Measurements from ENCODE around the gene SHISA6.
"Not testable (repeated sequence)": the region's sequence is repeated elsewhere in the genome, so short reads cannot be mapped to it uniquely, and the experiment has no call there.

Gene SHISA6

DNA sequence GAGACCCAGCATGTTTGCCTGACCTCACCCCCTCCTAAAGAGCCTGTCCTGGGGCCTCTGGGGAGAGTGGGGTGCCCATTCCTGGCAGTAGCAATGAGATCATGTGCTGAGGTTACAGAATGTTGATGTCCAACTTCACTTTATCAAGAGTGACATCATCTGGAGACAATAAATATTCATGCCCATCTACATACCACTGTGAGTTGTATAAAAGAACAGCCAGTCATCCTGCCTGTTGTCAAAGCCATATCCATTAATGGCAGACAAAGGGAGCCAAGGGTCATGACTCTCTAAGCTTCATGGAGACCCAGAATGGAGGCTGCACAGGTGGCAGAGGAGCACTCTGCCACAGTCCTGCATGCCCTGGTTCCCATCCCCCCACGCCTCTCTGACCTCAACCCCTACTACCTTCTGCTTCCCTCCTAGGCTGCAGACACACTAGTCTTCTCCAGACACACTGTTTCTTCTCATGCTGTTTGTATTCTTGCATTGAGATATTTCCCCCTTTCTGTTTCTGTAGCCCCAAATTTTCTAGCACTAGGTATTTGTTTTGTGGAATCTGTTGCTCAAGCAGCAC lies 27.1 kb downstream of the SHISA6 start:
- DNase-seq = no peak

DNA sequence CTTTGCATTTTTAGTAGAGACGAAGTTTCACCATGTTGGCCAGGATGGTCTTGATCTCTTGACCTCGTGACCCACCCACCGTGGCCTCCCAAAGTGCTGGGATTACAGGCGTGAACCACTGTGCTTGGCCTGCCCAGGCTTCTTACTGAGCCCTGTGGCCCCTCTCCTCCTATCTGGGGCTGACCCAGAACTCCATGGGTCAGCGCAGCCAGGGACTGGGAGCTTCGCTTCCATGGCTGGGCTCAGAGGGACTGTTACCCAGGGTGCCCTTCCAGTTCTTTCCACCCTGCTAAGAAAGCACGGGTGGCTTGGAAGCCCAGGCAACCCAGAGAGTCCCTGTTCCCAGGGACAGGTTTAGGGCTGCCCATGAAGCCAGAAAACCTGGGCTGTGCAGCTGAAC lies 28.2 kb downstream of the SHISA6 start:
- DNase-seq = no peak

DNA sequence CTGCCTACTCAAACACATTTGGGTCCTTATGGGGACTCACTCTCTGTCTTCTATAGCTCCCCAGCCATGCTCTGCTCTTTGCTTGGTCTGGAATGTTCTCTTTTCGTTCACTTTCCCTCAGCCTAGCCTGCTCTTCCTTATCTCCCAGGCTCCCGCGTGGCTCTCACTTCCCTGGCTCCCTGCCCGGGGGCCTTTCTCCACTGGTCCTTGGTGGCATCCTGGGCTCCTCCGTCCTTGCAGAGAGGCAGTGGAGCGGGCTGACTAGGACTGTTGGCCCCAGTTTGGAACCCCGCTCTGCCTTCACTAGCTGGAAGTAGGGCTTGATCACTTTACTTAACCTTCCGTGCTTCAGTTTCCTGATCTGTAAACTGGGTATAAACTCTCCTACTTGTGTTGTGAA lies 31.2 kb downstream of the SHISA6 start:
- DNase-seq = no peak

DNA sequence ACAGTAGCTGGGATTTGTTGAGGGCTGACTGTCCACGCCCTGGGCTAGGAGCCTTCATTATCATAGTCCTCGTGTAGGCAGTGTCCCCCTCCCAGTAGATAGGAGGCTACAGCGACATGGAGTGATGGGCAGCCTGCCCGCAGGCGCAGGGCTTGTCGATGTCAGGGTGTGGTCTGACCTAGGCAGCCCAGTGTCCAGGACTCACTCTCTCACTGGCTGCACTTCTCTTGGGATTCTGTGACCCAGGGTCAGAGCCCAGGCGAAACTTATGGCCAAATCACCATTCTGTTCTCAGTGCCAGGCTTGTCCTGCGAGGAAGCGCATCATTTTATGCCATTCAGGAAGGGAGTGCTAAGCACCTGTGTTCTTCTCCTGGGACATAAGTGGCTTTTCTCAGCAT lies 32.6 kb downstream of the SHISA6 start:
- no peak for DNase-seq

DNA sequence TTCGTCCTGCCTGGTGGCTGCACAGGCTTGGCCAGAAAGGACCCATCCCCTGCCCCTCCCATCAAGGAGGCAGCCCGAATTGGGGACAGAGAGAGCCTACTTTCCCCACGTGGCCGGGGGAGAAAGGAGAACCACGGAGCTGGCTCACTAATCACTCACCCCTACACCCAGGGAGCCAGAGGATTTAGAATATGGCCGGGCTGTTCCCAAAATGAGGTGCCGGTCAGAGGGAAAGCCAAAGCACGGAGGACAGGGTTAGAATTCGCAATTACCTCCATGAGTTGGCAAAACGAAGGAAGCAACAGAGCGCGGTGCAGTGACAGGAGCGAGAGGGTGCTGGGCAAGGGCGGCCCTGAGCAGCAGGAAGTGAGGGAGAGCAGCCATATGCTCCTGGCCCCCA lies 33.1 kb downstream of the SHISA6 start:
- DNase-seq = no peak

DNA sequence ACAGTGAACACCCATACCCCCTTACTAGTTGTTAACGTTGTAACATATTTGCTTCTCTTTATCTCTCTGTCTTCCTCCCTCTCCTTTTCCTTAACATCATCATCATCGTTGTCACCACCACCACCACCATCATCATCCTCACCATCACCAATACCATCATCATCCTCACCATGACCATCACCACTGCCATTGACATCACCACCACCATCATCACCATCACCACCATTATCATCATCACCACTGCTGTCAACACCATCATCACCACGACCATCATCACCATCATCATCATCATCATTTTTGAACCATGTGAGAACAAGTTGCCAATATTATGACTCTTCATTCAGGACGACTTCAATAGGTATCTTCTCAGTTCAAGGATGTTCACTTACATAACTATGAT lies 35.5 kb downstream of the SHISA6 start:
- no peak for DNase-seq

DNA sequence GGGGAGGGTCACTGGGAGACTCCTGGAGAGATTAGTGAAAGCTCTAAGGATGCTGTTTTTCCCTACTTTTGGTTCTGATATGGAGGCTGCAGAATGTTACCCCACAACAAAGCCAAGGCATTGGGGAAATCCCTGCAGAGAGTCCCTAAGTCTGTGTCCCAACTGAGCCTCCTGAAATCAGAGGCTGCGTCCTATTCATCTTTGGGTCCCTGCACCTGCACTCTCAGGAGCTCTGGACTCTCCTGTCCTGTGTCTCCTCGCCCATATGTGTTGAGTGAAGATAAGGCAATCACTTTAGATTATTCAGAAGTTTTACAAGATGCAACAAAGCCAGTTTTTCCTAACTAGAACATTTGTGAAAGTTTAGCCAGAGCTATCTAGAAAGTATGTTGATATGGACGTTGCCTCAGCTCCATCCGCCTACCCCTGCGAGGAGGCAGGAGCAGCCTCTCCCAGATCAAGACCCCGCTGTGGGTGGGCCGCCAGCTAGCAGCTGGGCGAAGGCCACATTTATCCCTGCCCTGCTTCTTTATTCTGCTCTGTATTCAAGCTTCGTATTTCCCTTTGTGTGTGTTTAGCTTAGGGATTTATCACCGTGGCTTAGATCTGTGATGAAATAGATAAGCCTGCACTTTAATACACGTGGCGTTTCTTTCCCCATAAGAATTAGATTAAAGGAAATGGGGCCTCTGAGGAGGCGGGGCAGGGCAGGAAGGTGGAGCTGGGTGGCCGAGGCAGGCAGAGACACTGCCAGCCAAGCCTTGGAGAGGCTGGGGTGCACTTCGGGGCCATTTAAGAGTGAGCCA lies 37.4 kb downstream of the SHISA6 start:
- DNase-seq = no peak

DNA sequence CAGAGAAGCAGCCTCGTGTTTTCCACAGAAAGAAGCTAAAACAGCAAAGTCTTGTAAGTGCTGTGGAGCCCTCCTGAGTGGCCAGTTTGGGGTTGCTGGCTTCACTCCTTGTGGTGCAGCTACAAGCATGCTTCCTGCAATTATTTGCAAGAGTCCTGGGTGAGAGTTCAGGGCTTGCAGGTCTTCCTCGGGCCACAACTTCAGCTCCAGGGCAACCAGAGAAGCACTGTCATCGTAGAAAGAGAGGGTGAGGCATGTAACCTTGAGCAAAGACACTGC lies 37.9 kb downstream of the SHISA6 start:
- no peak for DNase-seq

DNA sequence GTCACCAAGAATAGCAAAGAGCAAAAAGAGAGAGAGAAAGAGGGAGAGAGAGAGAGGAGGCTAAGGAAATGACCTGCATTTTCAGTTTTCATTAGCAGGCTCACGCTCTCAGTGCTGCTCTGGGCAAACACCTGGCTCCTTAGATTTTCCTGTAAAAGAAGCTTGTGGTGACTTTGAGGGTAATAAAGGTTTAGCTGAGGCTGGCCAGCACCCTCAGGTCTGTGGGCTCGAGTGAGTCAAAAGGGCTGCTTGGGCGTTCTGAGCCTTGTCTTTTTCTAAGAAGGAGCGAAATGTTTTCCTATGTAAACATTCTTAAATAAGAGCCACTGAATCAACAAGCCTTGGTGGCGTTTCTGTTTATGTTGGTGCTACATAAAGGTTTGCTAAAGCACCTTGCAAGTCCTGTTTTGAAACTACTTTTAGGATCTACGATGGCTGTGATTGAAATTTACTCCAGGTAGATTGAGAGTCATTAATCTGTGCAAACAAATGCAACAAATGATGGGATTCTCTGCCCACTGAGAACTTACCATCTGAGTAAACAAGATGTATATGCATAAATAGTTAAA lies 38.8 kb downstream of the SHISA6 start:
- no peak for DNase-seq

DNA sequence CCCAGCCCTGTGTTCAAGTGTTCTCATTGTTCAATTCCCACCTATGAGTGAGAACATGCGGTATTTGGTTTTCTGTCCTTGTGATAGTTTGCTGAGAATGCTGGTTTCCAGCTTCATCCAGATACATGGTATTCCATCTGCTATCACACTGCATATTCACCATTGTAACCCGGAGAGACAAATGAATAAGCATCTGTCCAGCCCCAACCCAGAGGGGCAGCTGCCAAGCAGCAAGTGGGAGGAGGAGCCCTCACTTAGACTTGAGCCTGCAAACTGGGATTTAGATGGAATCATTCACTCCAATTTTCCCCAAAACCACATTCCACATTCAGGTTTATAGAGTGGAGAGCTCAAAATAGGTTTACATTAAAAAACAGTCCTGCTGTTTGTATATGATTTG lies 41.6 kb downstream of the SHISA6 start:
- DNase-seq = no peak

DNA sequence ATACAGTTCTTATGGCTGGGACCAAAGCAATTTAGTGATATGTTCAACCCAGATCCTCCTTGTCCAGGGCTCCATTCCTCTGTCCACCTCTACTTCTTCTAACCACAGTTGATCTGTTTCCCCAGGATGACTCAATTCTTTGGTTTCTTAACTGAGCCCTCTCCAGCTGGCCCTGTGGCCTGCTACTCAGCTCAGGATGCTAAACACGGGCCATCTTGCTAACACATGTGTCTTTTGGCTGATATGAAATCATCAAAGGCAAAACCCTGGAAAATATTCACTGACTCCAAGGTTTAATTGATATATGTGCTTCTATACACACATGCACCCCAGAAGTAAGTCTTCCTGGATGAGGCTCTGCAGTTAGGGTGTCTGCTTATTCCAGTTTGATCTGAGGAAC lies 43.8 kb downstream of the SHISA6 start:
- no peak for DNase-seq

DNA sequence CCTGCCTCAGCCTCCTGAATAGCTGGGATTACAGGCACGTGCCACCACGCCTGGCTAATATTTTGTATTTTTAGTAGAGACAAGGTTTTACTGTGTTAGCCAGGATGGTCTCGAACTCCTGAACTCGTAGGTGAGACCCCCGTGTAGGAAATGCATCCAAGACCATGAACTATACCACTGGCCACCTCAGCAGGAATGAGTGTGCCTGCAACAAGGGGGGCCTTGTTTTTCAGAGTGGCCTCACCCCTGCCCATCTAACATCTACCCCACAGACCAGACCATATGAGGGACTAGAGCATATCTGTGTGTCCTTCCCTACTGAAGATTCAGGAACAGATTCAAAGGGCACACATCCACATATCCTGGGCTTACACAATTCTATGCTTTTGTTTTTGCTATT lies 44.9 kb downstream of the SHISA6 start:
- DNase-seq = no peak

DNA sequence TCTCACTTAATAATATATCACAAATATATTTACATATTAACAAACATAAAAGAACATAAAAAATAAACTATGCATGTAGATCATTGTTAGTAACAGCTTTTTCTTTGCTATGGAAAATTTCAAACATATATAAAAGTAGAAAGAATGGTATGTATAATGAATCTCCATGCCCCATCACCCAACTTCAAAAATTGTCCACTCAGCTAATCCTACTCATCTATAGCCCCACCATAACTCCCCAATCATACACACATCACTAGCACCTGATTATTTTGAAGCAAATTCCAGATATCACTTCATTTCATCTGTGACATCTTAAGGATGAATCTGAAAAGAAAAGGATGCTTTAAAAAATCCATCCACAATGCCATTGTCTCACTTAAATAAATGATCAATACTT lies 46.8 kb downstream of the SHISA6 start:
- no peak for DNase-seq

DNA sequence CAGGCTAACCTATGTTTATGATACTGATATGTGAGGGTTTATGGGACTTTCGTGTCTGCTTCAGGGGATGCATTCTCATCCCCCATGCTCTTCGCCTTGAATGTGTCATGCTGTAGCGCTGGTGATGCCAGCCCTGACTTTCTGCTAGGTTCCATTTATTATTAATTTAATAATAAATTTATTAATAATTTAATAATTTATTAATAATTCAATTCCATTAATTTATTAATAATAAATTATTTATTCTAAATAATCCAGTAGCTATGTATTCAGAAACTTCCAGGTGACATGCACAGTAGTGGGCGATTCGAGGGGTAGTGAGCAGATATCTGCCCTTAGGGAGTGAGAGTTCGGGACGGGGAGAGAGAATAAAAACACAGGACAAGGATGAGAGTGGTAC lies 49.8 kb downstream of the SHISA6 start:
- no peak for DNase-seq

DNA sequence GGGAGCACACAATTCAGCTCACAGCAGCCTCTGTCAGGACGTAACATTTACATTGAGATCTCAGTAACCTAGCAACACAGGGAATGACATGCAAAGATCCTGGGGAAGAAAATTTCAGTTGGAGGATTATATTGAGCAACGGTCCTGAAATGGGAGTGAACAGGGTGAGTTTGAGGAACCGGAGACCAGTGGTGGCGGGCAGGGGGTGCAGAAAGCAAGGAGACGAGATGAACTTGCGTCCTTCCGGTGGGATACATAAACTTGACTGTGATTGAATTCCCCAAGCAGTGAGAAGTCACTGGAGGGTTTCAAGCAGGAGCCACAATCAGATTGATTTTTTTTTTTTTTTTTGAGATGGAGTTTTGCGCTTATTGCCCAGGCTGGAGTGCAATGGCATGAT lies 51.5 kb downstream of the SHISA6 start:
- DNase-seq = no peak

DNA sequence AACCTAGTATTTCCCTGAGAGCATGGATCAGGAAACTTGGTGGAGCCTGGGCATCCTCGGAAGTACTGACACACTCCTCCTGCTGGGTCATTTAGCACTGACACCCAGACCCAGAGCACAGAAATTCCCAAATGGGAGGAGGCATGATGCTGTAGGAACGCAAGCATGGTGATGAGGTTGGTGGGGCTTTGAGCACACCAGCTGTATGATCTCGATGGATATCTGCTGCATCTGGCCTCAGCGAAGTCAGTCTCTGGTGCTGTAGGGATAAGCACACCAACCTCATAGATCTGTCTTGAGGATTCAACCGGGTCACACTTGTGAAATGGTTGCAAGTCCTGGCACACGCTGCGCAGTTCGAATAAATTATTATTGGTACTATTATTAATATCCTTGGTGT lies 52.5 kb downstream of the SHISA6 start:
- DNase-seq = no peak

DNA sequence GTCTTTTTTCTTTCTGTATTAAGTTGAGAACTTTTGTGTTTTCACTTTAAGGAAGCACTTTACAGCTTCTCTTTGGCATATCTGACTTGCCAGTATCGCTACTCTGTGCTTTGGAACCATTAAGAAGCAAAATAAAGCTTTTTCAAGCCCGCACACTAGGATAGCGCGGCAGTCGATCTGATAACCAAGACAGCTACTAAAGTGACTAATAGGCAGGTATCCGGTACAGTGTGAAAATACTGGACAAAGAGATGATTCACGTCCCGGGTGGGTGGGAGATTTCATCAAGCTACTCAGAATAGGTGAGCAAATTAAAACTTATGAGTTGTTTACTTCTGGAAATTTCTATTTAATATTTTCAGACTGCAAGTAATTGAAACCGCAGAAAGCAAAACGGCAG lies 53.8 kb downstream of the SHISA6 start:
- no peak for DNase-seq

DNA sequence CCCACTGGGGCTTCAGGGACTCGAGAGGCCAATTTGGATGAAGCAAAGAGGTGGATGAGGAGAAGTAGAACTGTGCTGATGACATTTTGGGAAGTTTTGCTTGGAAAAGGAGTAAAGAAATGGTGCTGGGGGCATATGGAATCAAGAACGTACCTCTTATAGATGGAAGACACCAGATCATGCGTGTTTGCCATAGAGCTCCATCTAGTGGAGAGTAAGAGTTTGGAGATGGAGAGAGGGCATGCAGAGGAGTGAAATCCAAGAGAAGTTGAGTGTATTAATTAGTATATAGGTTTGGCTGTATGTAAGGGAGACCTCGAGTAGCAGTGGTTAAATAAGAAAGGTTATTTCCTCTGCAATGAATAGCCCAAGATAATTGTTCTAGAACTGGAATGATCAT lies 56.0 kb downstream of the SHISA6 start:
- DNase-seq = no peak

DNA sequence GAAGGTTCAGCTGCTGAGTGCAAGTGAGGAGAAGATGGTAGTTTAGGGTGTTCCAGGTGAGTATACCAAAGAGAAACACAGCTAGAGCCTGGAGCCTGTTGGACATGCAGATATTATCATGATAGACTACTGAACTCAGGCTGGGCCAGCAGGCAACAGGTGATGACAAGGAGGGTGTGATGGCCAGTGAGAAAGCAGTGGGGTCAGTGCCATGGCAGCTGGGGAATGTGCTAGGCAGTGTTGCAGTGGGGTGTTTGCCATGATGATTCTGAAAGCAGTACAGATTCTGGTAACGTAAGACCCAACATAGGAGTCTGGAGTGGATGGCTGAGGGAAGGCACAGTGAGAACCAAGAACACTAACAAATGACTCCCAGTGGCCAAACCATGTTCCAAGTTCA lies 57.4 kb downstream of the SHISA6 start:
- no peak for DNase-seq

DNA sequence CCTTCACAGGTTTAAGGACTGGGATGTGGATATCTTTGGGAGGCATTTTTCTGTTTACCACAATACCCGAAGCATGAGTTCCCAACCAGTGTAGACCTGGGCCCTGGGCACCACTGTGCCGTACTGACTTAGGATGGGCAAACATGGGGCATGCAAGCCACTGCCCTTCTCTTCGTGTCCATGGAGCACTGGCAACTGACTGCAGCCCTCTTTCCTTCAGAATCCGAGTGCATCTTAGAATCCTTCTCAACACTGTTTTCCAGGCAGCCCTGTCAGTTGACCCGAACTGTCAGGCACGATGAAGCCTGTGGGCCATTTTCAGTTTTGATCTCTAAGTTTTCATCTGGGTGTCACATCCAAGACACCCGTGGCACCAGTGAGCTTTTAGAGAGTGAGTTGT lies 59.2 kb downstream of the SHISA6 start:
- DNase-seq = no peak

DNA sequence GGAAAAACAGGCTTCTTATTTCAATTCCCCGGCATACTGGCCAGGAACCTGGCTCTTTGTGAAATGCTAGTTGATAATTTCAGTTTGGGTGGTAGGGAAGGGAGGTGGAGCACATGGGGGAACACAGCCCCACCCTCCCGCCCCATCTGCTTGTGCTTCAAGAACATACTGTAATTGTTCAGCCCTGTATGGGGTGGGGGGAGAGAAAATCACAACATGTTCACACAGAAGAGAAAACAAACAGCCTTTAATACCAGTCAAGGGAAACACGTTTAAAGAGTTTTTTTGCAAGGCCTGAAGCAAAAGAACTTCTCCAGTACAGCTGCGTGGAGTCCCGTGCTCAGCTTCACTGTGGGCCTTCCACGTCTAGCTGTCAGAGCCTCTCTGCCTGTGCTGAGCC lies 59.7 kb downstream of the SHISA6 start:
- no peak for DNase-seq

DNA sequence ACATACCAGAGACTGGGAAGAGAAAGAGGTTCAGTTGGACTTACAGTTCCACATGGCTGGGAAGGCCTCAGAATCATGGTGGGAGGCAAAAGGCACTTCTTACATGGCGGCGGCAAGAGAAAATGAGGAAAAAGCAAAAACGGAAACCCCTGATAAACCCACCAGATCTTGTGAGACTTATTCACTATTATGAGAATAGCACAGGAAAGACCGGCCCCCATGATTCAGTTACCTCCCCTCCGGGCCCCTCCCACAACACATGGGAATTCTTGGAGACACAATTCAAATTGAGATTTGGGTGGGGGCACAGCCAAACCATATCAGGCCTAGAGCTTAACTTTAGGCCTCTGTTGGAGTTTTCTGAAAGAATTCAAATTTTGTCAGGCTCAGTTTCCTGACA lies 60.9 kb downstream of the SHISA6 start:
- not testable (repeated sequence) for DNase-seq

DNA sequence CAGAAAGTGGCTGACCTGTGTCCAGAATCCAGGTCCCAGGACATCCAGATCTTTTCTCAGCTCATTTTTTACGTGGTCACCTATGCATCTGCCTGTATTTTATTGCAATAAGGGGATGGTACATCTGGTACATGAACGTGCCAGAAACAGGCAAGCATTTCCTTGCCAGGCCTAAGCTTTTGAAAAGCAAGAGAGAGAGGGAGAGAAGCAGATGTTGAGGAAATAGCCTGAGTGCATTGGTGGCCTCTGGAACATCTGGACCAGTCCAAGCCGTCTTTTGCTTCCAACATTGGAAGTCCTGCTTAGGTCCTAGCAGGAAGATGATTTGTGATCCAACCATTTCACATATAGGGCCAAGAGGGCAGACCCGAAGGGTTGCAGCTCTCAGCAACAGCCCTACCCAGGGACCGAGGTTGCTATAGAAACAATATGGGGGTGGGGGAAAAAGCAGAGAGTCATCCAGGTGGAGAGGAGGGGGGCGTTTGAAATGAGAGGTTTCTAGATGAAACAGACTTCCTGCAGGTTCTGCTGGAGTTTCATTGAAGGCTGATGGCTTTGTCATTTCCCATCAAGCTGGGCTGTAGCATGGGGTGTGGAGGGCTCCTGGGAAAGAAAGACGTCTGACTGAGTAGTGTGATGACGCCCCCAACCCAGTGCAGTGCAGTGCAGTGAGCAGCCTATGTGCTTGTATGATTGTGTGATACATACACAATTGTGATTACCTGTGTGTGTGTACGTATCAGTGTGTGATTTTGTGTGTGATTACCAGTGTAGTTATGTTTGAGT lies 61.6 kb downstream of the SHISA6 start:
- DNase-seq = no peak

DNA sequence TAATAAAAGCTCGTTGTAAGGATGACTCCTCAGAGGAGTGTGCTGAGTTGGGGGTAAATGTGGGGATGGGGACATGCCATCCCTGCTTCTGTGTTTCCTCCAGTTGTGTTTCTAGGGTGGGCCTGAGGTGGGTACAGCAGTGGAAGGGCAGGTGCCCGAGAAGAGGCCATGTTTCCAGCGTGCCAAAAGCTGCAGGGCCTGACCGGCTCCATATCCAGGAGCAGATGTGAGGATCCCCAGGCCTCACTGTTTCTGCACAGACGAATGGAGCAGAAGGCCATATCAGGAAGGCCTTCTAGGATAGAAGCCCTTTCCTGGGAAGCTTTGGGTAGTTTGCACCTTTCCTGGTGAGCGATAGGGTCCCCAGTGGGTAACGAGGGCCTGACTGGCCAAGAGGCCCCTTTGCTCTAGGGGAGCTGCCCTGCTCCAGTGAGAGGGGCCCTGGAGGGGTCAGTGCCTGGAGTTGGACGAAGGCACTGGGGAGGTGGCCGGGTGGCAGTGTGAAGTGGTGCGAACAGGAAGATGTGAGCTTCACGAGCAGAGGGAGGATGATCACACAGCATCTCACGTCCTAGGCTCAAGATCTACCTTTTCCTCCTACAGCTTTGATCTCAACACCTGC lies 62.9 kb downstream of the SHISA6 start:
- DNase-seq = no peak
